NCI-H748 (cell line): Measurements from ENCODE around the gene SUGCT.

Experiments used
- DNase-seq: peaks from one replicate; lab custom pipeline; 2025; ENCODE audit not compliant: unreplicated experiment; lab: John Stamatoyannopoulos, UW

Gene SUGCT

GRCh38 chr7:40757109-40757508 lies 622.3 kb downstream of the SUGCT start:
- no peak for DNase-seq

GRCh38 chr7:40758590-40758989 lies 623.8 kb downstream of the SUGCT start:
- no peak for DNase-seq

DNA sequence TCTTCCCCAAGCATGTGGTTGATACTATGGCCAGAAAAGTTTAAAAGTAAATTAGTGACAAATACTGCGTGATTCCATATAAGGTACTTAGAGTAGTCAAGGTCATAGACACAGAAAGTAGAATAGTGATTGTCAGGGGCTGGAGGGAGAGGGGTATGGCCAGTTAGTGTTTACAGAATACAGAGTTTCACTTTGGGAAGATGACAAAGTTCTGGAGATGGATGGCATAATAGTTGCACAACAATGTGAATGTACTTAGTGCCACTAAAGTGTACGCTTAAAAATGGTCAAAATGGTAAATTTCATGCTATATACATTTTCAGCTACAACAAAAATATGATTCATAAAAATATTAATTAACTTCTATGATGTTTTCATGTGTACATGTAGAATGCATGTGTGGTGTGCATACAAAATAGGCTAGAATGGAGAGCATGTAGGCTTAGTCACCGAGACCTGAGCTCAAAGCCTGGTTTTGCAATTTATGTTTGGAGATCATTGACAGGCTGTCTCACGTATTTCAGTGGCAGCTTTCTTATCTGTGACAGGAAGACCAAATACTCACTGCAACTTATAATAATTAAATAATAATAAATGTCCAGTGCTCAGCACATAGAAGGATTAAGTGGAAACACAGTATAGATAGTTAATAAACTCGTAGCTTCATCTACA lies 625.6 kb downstream of the SUGCT start:
- DNase-seq, result no peak

- DNase-seq, result no peak
Observed at GRCh38 chr7:40760987-40761386, 626.2 kb downstream of the SUGCT start.

DNA sequence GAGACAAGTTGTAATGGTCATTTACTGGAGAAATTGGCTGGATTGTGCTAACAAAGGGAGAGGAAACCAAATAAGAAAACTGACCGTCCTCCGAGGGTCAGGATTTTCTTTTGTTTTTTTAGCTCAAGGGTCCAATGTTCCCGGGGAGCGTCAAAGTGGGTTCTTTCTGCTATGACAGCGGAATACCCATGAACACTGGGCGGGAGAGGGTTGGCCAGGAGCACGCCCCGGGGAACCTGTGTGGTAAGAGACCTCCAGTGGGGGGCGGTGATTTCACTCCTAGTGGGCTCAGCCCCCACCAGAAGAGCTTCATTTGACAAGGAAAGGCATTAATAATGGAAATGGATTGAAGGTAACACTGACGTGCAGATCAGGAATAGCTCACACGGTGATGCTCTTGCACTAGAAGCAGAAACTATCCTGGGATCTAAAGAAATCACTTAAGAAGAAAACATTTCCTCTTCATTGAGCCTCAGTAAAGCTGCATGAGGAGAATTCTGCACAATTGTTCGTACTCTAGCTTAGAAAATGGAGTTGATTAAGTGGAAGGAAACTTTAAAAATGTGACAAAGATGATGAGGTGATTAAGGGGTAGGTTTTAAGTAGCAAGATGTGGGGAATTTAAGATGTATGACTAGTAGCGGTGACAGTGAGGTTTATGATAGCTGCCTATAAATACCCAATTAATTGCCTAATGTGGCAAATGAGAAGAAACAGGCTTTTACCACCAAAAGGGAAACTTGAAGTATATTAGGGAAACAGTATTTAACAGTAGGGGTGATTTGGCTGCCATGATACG lies 627.2 kb downstream of the SUGCT start:
- DNase-seq, result no peak

DNA sequence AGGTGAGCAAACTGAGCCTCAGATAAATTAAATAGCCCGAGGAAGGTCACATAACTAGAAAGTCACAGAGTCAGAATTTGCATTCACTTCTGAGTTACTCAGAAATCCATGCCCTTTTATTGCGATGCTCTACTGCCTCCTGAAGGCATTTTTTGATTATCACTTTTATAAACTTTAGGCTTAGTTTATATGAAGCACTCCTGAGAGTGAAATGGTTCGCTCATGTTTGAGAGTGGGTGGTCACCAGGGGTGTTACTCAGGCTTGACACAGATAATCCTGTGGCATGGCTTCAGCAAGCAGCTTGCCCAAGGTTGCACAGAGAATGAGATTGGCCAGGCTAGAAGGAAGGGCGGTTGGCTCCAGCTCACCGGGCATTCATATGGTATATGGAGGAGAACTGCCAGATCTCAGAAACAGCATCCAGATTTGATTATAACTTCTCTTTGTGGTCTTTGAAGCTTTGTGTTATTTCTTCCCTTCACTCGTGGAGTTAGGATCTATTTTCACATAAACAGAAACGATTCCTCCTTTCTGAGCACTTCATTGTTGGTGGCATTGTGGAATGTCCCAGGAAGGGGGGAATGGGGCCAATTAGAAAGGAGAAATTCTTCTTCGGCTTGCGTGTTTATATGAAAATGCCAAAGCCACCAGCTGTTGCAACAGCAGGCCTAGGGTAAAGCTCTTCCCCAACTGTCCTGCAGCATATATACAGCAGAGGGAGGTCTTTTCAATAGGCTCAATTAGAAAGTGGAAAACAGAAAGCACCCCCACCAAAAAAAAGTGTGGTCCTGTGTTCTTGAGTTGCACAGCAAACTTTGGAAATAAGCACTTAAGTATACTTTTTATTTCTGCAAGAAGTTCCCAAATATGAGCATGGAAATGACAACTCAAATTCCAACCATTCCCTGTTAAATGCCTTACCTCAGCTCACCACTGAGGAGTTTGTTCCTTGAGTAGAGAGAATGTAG lies 628.8 kb downstream of the SUGCT start:
- no peak for DNase-seq

GRCh38 chr7:40765639-40766038 lies 630.8 kb downstream of the SUGCT start:
- no peak for DNase-seq

- DNase-seq, result no peak
Observed at GRCh38 chr7:40772096-40772495, 637.3 kb downstream of the SUGCT start.

- no peak for DNase-seq
Observed at GRCh38 chr7:40773656-40774055, 638.9 kb downstream of the SUGCT start.

- DNase-seq, result no peak
Observed at GRCh38 chr7:40775877-40776276, 641.1 kb downstream of the SUGCT start.

- DNase-seq, result no peak
Observed at GRCh38 chr7:40777730-40778312, 643.0 kb downstream of the SUGCT start.

DNA sequence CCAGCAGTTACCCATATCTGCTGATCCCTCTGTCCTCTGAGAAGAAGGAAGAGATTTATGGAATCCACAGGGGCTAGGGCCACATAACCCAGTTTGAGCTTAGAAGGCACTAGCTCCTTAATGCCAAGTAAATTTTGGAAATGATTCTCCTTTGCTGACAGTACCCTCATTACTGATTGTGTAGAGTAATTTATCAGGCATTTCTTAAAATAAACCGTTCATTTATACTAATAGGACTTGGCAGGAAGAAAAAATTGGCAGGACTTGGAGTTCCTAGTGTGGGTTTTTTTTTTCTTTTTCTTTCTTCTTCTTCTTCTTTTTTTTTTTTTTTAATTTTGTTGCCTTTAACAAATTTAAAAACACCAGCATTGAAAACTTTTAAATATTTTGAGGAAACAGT lies 645.7 kb downstream of the SUGCT start:
- no peak for DNase-seq

- DNase-seq, result no peak
Observed at GRCh38 chr7:40782836-40783235, 648.0 kb downstream of the SUGCT start.

DNA sequence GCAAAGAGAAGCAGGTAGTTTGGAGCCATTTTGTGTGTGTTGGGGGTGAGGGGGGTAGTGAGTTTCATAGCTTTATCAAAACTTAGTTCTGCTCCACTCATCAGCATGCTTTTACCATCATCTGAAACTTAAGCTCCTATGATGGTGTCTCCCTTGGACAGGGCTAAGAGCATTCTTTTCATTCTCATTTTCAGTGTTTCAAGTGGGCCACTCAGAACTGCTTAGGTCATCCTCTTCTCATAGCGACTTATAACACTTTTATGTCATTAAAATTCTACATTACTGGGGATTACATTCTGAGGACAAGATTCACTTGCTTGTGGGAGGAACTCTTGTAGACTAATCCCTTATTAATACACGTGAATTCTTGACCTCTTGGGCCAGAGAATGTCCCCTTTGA lies 649.4 kb downstream of the SUGCT start:
- DNase-seq, result no peak

DNA sequence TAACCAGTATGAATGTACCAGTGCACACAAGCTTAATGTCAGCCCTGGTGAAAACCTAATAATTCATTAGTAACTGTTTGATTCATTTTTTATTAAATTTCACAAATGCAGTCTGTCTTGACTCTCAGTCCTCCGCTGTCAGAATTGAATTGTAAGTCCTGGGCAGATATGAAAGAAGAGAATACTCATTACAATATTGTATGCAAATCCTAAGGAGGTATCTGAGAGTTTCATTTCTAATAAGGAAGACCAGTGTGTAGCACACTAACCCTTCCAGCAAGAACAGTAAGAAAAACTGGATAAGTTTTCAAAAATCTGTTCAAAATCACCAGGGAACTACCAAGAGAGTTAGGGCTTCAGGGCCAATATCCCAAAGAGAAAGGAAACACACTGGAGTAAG lies 652.1 kb downstream of the SUGCT start:
- no peak for DNase-seq

- DNase-seq, result no peak
Observed at GRCh38 chr7:40793132-40793531, 658.3 kb downstream of the SUGCT start.

- no peak for DNase-seq
Observed at GRCh38 chr7:40795607-40796006, 660.8 kb downstream of the SUGCT start.

GRCh38 chr7:40796723-40797122 lies 661.9 kb downstream of the SUGCT start:
- no peak for DNase-seq

- DNase-seq, result no peak
Observed at GRCh38 chr7:40798613-40799012, 663.8 kb downstream of the SUGCT start.

- no peak for DNase-seq
Observed at GRCh38 chr7:40799493-40800403, 664.9 kb downstream of the SUGCT start.
